HG03378 (cell line): ENCODE measurements around the gene PTK6.
"Not testable (repeated sequence)": the region's sequence is repeated elsewhere in the genome, so short reads cannot be mapped to it uniquely, and the experiment has no call there.

ENCODE experiments used
- ATAC-seq: cut with Tn5 transposase; IDR thresholded peaks from one replicate; pipeline ENCODE4 v1.9.1; 2021; ENCODE audit warnings: mild to moderate bottlenecking, moderate library complexity; ENCODE audit not compliant: unreplicated experiment

The PTK6 gene

DNA sequence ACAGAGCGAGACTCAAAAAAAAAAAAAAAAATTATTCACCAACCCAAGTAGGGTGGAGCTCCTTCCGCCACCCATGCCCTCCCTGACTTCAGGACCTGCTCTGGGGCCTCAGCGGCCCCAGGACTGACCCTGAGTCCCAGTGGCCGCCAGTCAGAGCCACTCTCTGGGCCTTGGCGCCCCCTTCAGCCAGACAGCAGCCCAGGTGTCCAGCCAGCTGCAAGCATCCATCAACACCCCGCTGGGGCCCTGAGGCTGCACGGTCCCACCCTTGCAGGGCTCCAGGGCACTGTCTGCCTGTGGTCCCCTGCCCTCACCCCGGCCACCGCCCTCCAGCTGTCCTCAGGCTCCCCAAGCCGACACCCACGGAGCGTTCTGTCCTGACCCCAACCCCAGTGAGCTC is 53.3 kb downstream of the PTK6 start:
- ATAC-seq = no peak

DNA sequence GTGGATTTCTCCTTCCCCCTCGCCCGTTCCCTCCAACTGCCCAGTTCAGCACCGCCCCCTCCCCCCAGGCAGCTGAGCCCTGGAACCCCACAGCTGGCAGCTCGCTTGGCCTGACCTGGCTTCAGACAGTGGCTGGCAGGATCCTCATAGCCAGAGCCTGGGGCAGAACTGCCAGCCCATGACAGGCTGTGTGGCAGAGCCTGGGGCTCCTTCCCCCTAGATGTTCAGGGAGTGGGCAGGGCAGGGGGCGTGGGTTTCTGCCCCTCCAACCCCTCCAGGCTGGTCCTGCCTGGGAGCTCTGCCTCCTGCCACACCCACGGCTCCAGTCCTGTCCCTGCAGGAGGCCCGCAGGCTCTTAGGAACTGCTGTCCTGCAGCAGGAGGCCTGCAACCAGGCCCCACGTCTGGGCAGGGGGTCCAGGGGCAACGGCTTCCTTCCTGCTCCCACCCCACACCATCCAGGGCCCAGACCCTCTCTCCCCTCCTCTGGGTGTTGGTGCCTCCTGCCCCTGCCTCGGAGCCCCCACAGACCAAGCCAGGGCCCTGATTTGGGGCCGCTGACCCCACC is 55.1 kb downstream of the PTK6 start:
- no peak for ATAC-seq

DNA sequence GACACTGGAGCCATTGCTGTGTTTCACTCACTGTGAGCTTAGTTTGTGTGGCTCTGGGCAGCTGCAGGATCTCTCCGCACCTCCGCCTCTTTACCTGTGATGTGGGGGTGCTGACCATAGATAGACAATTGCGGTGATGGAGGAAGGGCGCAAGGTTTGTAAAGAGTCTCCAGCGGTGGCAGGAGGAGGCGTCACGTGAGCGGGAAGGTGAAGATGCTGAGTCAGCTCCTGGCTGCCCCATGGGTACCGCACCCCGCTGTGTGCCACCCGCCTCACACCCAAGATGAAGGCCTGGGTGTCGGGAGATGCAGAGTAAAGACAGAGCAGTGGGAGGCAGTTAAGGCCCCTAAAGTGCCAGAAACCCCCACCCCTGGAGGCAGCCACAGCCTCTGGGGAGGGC is 55.7 kb downstream of the PTK6 start:
- no peak for ATAC-seq

DNA sequence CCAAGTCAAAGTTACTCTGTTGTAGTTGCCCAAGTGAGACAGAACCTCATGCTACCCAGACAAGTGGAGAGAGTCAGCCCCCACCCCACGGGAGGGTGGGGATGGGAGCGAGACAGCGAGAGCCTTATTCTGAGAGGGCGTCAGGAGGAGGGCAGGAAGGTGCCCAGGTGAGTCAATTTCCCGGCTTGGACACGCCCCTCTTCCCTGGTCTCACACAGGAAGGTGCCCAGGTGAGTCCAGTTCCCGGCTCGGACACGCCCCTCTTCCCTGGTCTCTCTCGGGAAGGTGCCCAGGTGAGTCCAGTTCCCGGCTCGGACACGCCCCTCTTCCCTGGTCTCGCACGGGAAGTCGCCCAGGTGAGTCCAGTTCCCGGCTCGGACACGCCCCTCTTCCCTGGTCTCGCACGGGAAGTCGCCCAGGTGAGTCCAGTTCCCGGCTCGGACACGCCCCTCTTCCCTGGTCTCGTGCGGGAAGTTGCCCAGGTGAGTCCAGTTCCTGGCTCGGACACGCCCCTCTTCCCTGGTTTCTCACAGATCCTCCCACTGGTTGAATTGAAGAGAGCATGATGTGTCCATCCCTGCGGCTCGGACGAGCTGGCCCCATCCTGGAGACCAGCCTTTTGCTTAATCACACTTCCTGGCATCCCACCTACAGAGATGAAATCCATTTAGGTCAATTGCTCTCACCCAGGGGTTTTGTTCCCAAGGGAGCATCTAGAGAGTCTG is 57.3 kb downstream of the PTK6 start:
- not testable (repeated sequence) for ATAC-seq

DNA sequence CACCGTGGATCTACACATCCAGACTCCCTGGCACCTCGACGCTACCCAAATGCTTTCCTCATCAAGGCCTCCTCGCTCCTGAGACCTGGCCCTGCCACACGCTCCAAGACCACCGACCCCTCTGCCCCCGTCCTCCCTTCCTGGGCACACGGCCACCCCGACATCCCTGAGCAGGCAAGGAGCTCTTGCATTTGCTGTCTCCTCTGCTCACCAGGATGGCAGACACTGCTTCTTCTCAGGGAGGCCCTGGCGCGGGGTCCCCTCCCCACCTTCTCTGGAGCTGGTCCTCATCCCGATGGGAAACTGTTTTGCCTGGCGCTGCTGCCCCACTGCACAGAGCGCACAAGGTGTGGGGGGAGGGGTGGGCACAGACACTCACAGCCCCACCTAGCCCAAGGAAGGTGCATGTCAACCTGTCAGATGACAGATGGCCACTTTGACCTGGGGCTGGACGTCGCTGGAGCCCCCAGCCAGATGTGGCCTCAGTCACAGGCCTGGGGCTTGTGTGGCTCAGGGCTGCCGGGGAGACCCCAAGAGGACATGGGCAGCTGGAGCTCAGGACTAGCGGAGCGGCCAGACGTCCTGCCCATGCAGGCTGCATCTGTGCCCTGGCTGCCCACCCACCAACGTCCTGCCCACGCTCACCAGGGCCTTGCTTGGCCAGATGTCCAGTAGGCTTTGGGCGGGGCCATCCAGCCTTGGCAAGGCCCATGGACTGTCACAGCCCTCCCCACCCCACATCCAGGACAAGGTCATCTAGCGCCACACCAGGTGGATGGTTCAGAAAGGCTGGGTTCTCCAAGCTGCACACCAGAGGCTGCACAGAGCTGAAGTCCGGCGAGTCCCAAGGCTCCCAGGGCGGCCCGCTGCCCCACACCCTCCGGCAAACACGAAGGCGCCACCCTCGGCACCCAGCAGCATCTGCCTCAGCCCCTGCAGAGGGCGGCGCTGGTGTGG is 58.6 kb downstream of the PTK6 start:
- no peak for ATAC-seq
